HG03135 (cell line): ENCODE results near the gene ECI1.

Experiments used
- ATAC-seq: cut with Tn5 transposase; IDR thresholded peaks from one replicate; pipeline ENCODE4 v1.9.1; 2021; ENCODE audit warnings: mild to moderate bottlenecking, moderate library complexity; ENCODE audit not compliant: unreplicated experiment

Gene ECI1

DNA sequence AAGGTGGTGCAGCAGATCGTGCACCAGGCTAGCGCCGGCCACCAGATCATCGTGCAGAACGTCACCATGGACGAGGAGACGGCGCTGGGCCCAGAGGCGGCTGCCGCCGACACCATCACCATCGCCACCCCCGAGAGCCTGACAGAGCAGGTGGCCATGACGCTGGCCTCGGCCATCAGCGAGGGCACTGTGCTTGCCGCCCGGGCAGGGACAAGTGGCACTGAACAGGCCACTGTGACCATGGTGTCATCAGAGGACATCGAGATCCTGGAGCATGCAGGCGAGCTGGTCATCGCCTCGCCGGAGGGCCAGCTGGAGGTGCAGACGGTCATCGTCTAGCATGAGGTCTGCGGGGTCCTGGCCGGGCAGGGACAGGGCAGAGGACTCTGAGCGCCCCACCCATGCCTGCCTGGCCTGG, 16.1 kb downstream of the ECI1 start:
- no peak for ATAC-seq

DNA sequence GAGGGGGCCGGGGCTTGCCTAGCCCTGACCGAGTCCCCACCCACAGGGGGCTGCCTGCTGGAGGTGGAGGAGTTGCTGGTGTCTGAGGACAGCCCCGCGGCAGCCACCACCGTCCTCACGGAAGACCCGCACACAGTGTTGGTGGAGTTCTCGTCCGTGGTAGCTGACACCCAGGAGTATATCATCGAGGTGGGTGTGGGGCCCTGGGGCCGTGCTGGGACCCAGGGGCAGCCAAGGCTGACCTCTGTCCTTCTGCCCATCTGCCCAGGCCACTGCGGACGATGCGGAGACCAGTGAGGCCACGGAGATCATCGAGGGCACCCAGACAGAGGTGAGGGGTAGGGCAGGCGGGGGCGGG, 16.6 kb downstream of the ECI1 start:
- ATAC-seq: no peak

DNA sequence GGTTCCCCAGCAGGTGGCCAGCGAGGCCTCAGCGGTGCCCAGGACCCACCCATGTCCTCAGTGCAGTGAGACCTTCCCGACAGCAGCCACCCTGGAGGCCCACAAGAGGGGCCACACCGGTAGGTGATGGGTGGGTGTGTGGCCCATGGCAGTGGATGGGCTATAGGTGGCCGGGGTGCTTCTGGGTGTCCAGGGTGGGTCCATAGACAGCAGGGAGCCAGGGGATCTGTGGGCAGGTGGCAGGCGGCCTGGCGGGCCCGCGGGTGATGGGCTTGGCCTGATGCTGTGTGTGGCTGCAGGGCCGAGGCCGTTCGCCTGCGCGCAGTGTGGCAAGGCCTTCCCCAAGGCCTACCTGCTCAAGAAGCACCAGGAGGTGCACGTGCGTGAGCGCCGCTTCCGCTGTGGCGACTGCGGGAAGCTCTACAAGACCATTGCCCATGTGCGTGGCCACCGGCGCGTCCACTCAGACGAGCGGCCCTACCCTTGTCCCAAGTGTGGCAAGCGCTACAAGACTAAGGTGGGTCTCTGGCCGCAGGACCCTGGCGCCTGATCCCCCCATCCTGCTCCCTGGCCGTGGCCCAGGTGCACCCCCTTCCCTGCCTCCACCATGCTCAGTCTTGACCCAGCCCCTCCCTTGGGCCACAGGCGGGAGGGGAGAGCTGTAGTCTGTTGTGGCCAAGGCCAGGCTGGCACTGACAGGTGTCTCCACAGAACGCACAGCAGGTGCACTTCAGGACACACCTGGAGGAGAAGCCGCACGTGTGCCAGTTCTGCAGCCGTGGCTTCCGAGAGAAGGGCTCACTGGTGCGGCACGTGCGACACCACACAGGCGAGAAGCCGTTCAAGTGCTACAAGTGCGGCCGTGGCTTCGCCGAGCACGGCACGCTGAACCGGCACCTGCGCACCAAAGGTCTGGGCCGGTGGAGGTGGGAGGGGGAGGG, 17.2 kb downstream of the ECI1 start:
- ATAC-seq: no peak

DNA sequence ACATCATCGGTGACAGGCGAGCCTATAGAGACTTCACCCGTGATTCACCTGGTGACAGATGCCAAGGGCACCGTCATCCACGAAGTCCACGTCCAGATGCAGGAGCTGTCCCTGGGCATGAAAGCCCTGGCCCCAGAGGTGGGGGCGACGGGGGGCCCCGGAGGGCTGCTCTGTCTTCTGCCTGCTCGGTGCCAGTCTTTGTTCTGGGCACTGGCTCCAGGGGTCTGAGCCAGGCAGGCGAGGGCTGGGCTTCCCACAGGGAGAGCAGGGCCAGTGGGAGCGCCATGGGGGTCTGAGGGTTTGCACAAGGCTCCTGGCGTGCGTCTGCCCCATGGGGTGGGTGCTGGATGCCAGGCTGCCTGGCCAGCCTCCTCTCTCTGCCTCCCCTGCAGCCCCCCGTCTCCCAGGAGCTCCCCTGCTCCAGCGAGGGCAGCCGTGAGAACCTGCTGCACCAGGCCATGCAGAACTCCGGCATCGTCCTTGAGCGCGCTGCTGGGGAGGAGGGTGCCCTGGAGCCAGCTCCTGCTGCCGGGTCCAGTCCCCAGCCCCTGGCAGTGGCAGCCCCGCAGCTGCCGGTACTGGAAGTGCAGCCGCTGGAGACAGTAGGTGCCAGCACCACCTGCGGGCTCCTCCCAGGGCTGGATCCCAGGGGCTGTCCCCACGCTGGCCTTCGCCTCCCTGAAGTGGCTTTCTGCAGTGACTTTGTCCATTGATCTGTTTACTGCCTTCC, 18.2 kb downstream of the ECI1 start:
- no peak for ATAC-seq

DNA sequence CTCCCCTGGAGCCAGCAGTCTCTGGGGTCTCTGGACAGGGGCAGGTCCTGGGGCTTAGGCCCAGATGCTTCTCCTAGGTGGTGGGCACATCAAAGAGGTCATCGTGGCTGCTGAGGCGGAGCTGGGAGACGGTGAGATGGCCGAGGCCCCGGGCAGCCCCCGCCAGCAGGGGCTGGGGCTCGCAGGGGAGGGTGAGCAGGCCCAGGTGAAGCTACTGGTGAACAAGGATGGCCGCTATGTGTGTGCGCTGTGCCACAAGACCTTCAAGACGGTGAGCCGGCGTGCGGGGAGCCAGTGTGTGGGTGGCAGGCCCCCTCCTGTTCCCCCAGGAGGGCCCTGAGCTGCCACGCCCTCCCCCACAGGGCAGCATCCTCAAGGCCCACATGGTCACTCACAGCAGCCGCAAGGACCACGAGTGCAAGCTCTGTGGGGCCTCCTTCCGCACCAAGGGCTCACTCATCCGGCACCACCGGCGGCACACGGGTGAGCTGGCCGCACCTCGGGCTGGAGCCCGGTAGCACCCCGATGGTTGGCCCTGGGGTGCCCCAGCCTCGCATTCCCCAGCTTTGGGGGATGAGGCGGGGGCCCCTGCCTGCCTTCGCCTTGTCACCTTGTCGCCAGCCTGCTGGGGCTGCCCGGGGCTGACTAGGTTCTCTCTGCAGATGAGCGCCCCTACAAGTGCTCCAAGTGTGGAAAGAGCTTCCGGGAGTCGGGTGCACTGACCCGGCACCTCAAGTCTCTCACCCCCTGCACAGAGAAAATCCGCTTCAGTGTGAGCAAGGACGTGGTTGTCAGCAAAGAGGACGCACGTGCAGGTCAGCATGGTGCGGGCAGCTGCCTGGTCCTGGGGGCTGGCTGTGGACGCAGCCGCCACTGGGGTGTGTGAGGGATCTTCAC, 19.0 kb downstream of the ECI1 start:
- ATAC-seq: no peak

DNA sequence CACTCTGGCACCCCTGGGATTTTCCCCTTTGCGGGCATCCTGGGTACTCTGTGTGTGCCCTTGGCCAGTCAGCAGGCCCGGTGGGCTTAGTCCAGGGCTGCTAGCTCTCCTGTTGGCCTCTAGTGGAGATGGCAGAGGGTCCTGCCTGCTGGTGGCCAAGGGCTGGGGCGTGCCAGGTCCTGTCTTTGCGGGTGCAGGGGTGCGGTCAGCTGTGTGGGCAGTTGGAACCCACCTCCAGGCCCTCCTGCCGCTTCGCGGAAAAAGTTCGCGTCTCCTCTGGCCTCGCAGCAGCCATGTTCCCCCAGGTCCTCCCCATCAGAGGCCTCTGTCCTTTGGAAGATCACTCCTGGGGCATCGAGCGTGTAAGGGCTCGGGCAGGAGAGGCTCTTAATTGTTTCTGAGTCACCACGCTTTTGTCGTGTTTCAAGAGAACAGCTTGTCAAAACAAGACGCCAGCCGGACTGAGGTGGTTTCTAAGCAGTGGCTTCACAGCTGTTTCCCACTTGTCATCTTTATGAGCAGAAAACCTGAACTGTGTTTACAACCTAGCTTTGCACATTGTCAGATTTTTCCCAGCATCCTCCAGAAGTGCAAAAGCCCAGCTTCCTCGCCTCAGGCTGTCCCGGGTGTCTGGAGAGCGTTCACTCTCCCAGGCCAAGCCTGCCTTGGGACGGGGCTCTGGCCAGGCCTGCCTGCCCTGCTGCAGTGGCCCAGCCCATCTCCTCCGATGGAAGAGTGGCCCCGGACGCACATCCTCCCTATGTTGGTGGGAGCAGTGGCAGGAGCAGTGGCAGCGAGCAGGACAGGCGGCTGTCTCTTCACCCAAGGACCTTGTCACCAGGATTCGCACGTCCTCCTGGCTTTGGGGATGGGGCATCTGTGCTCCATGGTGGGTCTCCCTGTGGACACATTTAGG, 20.1 kb downstream of the ECI1 start:
- ATAC-seq: no peak

DNA sequence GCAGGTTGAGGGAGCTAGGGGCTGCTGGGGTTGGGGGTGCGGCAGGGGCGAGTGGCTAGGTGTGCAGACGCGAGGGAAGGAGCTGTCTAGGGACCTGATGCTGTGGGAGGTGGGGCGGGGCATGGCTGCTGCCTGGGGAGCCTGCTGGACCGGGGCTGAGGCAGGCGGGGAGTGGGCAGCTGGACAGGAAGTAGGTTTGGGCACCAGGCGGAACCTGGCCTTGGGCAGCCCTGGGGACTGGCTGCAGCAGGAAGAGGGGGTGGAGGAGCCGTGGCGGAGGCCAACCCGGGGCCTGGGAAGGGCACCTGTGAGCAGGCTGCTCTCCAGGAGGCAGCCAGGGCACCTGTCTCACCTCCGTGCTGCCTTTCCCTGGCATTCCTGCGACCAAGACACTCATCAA, 21.0 kb downstream of the ECI1 start:
- no peak for ATAC-seq

DNA sequence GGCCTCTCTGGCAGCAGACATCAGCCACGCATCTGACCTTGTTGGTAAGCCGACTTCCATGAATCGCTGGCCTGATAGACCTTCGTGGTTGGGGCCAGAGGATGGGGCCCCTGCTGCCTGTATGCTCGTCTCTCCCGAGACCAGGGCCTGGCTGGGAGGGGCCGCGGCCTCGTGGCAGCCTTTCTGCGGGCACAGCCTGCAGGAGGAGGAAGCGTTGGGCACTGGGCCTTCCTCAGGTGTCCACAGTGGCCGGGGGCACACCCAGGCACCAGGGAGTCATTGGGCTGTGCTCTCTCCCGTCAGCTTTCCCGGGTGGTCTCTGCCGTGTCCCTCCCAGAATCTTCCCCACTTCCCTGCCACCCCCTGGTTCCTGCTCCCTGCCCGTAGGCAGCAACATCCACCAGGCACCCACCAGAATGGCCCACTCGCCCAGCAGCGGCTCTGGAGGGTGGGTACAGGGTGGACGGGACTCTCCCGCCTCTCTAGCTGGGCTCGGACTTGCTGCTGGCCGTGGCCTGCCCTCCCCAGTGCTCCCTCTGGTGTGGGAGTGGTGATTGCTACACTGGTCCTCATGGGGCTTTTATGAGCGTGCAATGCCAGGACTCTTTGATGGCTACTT, 21.6 kb downstream of the ECI1 start:
- no peak for ATAC-seq

DNA sequence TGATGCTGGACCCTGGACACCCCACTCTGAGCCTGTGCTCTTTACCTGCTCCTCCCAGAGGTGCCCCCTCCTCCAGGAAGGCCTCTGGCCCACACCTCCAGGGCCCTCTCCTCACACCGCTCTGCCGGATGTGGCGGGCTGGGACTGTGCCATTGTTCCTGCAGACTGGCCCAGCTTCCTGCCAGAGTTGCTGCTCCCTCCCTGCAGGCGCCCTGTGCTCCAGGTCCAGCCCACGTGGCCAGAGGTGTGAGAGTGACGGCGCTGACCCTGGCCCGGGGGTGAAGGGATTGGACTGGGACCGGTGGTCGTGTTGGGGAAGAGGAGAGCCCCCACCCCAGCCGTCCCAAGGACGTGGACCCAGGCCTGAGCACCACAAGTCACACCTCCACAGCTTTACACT, 22.3 kb downstream of the ECI1 start:
- no peak for ATAC-seq

DNA sequence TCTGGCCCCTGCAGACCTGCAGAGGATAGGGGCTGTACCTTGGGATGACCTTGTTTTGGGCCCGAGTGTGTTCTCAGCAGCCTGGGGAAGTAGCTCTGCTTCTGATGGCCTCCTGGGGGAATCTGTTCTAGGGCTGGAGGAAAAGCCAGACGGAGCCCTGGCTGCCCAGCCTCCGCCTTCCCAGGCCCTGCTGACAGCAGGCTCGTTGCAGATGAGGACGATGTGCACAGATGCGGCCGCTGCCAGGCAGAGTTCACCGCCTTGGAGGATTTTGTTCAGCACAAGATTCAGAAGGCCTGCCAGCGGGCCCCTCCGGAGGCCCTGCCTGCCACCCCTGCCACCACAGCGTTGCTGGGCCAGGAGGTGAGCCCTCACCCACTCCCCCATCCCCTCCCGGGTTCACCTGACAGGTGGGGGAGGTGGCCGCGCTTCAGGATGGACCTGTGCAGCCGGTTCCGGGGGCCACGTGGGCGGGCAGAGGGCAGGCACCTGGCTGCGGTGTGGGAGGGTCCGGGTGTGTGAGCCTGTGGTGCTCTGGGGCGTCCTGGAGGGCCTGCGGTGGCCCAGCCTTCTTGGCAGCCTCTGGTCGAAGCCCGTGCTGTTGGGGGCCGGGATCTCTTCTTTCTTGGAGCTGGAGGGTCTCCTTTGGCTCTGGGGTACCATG, 23.1 kb downstream of the ECI1 start:
- ATAC-seq: no peak

DNA sequence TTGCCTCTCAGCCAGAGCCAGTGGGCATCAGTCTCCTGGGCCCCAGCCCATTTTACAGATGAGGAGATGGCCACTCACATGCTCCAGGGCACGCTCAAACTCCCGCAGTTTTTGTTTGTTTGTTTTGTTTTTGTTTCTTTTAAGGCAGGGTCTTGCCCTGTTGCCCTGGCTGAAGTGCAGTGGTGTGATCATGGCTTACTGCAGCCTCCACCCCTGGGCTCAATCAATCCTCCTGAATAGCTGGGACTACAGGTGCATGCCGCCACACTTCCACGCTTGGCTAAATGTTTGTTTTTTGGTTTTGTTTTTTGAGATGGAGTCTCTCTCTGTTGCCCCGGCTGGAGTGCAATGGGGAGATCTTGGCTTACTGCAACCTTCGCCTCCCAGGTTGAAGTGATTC, 24.5 kb downstream of the ECI1 start:
- no peak for ATAC-seq

DNA sequence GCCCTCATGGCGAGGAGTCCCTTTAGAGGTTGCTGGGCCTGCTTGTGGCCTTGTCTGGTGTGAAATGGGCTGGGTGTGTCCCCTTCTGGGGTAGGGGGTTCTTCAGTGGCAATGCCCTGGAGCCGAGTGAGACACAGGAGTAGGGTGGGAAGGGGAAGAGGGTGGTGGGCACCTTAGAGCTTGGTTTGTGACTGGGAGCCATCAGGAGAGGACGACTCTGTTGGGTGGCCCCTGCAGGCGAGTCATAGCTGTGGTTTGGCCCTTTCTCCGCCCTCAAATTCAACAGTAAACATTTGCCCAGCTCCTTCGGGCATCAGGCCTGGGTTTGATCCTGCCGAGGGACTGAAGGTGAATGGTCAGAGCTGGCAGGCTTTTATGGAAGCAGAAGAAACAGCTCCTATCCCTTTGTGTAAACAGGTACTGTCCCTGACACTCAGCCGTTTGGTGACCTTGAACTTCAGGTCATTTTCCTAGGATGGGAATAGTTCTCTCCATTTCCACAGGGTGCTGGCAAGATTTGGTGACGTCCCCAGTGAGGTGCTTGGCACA, 25.1 kb downstream of the ECI1 start:
- no peak for ATAC-seq

DNA sequence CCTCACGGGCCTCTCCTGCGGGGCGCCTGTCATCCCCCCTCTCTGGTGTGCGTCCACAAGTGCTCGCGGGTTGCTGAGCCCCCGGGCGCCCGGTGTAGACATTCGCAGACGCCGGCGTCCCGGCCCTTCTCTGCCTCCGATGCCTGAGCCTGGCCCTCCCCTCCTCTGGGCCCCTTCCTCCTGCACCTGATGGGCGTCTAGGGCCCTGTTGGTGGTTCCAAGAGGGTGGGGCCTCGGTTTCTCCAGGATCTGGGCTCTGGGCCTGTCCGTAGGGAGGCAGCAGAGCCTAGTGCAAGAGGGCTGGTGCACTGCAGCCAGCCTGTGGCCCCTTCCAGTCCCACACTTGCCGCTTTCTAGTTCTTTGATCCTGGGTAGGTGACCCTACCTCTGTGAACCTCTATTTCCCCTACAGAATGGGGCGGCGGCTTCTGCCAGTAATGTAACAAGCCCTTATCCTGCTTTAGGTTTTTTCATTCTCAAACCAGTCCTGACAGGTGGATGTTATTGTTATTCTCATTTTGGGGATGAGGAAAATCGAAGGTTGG, 27.4 kb downstream of the ECI1 start:
- ATAC-seq: peak; percentile 25

DNA sequence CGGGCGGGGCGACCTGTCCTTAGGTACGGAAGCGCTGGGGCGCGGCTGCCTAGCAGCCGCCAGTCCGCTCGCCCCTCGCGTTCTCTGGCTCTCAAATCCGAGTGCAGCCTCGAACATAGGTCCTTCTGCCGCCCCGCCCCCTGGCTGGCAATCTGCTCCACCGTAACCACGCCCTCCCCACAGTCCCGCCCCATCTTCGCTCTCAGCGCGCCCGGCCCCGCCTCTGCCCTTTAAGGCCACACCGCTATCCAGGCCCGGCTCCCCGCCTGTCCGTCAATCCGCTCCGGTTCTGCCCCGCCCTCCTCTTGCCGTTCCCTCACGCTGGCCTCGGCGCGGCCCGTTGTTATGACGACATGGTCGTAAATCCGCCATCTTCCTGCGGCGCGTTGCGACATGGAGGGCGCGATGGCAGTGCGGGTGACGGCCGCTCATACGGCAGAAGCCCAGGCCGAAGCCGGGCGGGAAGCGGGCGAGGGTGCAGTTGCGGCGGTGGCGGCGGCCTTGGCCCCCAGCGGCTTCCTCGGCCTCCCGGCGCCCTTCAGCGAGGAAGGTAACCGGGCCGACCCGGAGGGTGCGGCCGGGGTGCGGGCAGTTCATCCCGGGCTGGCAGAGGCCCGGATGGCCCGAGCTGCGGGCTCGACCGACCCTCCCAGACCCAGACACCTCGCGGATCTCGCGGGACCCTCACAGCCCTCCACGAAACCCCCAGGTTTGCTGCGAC, 28.0 kb downstream of the ECI1 start, which contains the start of gene E4F1:
Gene E4F1 (plus strand): TSS at position 371 of the 721 bp plus-strand sequence. CDS start 23 bp downstream, at position 394.
- ATAC-seq: peak; percentile 94

DNA sequence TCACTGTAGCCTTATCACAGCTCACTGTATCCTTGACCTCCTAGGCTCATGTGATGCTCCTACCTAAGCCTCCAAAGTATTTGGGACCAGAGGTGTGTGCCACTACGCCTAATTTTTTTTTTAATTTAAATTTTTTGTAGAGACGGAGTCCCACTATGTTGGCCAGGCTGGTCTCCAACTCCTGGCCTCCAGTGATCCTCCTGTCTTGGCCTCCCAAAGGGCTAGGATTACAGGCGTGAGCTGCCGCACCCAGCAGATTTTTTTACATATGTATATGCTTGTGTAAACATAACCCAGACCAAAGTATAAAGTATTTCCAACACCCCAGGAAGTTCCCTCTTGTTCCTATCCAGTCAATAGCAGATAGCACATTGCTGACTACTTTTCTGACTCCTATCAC, 35.1 kb downstream of the ECI1 start:
- ATAC-seq: no peak

DNA sequence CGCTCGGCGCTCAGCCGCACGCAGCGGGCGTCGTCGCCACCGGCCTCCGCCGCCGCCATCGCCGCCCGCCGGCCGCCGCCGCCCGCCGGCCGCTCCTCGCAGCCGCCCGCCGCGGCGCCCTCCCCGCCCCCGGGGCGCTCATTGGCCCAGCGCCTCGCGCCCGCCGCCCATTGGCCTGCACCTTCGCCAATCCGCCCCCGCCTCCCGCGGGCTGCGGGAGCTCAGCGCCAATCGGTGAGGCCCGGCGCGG, 36.7 kb downstream of the ECI1 start, which contains the start of gene PGP:
Gene PGP (minus strand): TSS at position 122 of the 250 bp plus-strand sequence. CDS start 63 bp downstream, at position 59.
- ATAC-seq: peak; percentile 74

DNA sequence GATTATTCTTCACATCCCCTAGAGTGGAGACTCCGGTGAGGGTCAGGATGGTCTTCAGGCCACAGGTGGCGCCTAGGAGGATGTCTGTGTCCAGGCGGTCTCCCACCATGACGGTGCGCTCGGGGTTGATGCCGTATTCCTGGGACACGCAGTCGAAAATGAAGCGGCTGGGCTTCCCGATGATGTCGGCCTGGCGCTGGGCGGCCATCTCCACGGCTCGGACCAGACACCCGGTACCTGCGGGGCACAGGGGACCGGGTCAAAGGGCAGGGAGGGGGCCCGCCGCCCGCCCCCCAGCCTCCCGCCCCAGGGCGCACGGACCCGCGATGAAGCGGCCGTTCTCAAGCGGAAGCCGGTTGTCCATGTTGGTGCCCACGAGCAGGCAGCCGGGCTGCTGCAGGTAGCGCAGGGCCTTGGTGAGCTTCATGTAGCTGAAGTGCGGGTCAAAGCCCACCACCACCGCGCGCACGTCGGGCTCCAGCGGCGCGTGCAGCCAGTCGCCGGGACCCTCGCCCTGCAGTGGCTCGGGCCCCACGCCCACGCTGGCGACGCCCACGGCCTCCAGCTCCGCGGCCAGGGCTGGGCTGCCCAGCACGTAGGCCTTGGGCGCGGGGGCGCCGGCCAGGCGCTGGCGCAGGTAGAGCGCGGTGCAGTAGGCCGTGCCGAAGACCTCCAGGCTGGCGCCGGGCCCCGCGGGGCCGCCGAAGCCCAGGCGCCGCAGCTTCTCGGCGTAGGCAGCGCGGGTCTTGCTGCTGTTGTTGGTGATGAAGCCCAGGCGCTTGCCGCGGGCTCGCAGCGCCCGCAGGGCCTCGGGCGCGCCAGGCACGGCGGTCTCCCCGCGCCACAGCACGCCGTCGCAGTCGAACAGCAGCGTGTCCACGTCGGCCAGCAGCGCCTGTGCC, 37.3 kb downstream of the ECI1 start:
- peak; percentile 1 for ATAC-seq
